ENCODE data around the gene DLEC1.
"Not testable (repeated sequence)": the region's sequence is repeated elsewhere in the genome, so short reads cannot be mapped to it uniquely, and the experiment has no call there.

DLEC1 gene

DNA sequence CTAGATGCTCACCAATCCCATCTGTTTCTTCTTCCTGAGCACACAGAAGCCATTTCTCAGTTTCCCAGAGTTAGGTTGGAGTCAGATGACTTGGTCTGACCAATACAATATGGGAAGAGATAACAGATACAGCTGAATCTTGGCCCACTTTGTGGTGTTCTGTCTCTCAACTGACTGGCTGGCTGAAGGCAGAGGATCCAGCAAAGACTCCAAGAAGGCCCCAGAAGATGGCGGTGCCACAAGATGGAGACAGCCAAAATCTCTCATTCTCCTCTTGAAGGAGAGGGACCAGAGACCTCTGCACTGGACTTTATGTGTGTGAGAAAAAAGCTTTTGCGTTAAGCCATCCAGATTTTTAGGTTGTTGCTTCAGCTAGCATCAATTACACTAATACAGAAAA, 118.1 kb downstream of the DLEC1 start:
- Mint-ChIP-seq H3K9me3 (no peaks in the 10 kb centered on the region), H3K27me3 (no peaks in the 10 kb centered on the region), H3K36me3 (no peaks in the 10 kb centered on the region), H3K4me3 (no peak overlapping the region), H3K27ac (no peak overlapping the region), H3K4me1 (peaks cover 23% of the 10 kb centered on the region)
- no peak for ATAC-seq

DNA sequence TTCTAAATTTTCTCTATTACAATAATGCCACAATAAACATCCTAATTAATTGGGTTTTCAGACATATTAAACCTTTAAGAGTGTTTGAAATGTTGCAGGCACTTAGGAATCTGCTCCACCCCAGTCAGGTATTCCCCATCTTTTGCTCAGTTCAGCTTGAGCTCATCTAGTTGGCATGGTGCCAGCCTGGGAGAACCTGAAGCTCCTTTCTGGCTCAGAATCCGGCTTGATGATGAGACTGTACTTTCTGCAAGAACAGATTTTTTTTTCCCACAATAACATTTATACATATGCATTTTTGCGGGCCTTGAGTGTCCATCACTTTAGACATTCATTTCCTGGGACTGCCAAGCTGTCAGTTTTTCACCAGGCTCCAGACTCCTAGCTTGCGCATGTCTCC, 118.6 kb downstream of the DLEC1 start:
- no peak for ATAC-seq
- Mint-ChIP-seq H3K4me1 (peaks cover 23% of the 10 kb centered on the region), H3K27me3 (no peaks in the 10 kb centered on the region), H3K36me3 (no peaks in the 10 kb centered on the region), H3K27ac (no peak overlapping the region), H3K4me3 (no peak overlapping the region), H3K9me3 (no peaks in the 10 kb centered on the region)

DNA sequence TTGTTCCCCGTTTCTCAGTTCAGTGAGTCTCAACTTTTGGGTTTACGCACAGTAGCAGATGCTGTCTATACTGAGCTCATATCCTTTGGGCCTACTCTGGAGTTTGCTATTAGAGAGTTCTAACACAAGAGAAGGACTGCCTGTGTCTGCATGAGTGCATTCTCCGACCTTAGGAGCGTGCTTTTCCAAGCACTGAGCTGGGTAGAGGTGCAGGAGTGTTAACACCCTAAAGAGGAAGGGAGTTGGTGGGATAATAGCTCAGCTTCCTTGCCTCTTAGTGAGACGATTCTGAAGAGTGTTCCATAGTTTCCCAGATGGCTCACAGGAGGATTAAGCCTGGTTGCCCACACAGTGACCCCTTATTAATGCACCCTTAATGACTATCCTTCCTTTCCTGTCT, 119.5 kb downstream of the DLEC1 start:
- H3K4me3 Mint-ChIP-seq, result no peak overlapping the region
- no peaks in the 10 kb centered on the region for H3K27me3 Mint-ChIP-seq
- no peaks in the 10 kb centered on the region for H3K36me3 Mint-ChIP-seq
- no peaks in the 10 kb centered on the region for H3K9me3 Mint-ChIP-seq
- no peak overlapping the region for H3K27ac Mint-ChIP-seq
- no peak for ATAC-seq
- H3K4me1 Mint-ChIP-seq, result peaks cover 23% of the 10 kb centered on the region

DNA sequence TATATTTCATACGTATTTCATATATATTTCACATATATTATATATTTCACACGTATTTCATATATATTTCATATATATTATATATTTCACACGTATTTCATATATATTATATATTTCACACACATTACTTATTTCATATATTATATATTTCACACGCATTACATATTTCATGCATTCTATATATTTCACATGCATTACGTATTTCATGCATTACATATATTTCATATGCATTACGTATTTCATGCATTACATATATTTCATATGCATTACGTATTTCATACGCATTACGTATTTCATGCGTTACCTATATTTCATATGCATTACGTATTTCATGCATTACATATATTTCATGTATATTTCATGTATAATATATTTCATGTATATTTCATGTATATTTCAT, 121.7 kb downstream of the DLEC1 start:
- ATAC-seq, H3K27ac Mint-ChIP-seq, H3K4me1 Mint-ChIP-seq, H3K9me3 Mint-ChIP-seq, H3K36me3 Mint-ChIP-seq, H3K27me3 Mint-ChIP-seq, H3K4me3 Mint-ChIP-seq: not testable (repeated sequence)

DNA sequence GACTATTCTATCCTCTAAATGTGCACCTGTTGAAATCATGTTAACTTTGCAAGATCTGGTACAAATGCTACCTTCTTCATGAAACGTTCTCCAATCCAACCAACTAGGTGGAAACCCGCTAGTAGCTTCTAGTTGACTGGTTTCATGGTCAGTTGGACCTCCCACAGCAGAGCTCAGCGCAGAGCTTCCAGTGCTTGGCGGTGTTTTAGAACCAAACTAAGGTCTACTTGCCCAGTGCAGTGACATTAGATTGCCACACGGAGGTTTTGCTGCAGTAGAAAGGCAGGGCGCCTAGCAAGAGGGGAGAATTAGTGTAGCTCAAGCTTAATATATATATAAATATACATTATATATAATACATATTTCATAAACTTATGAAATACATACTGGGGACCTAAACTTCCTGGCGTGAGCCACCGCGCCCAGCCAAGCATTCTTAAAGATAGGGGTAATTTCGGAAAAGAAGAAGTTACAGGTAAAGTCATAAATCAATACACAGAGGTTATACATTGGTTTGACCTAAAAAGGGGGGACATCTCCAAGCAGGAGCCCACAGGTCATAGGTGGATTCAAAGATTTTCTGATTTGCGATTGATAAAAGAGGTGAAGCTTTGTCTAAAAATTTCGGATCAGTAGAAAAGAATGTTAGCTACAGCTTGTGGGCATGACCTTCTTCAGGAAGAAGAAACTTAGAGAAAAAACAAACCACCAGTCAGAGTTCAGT, 124.3 kb downstream of the DLEC1 start:
- ATAC-seq, result no peak
- Mint-ChIP-seq H3K4me1 (peaks cover 33% of the 10 kb centered on the region), H3K36me3 (no peaks in the 10 kb centered on the region), H3K27ac (no peak overlapping the region), H3K4me3 (no peak overlapping the region), H3K9me3 (no peaks in the 10 kb centered on the region), H3K27me3 (no peaks in the 10 kb centered on the region)

DNA sequence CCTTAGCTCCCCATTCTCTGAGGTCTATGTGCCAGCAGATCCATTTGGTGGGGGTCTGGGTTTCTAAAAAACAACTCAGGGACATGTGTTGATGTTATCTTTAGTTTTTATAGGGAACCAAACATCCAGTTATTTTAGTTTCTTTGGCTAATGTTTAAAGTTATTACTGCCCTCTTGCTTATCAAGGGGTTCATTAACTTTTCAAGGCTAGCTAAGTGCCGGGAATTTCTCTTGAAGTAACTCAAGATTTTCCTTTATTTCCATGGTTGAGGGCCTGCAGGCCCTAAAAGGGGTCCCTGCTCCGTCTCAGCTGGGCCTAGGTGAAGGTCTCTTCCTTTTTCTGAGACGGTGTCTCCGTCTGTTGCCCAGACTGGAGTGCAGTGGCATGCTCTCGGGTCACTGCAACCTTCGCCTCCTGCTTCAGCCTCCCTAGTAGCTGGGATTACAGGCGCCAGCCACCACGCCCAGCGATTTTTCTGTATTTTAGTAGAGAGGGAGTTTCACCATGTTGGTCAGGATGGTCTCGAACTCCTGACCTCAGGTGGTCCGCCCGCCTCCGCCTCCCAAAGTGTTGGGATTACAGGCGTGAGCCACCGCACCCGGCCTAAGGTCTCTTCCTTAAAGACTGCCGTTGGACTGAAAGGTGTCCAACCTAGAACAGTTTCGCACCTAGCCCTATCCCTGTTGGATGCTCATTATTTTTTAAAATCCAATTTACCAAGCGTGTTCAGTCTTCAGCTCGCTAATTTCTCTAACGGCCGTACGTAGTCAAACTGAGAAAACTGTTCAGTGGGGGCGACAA, 125.0 kb downstream of the DLEC1 start:
- H3K9me3 Mint-ChIP-seq, result no peaks in the 10 kb centered on the region

DNA sequence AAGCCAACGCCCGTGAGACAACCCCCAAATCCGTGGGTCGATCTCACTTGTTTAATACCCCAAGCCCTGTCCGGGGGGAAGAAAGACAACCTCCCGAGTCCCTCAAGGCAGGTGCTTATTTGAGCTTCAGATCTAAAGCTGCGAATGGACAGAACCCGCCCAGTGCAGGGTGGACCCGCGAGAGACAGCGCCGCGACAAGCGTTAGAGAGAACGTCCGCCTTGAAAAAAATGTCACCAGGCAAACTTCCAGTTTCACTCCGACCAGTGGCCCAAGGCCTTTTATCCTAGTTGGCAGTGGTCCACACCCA, 125.6 kb downstream of the DLEC1 start:
- Mint-ChIP-seq H3K27ac (peak overlapping the region; percentile 99), H3K27me3 (no peaks in the 10 kb centered on the region), H3K36me3 (no peaks in the 10 kb centered on the region), H3K9me3 (no peaks in the 10 kb centered on the region), H3K4me1 (peaks cover 46% of the 10 kb centered on the region), H3K4me3 (peak overlapping the region; percentile 90)
- ATAC-seq, result peak; percentile 37

More for the DNA sequence above, 125.0 kb downstream of the DLEC1 start:
- no peaks in the 10 kb centered on the region for H3K36me3 Mint-ChIP-seq
- peaks cover 41% of the 10 kb centered on the region for H3K4me1 Mint-ChIP-seq
- H3K4me3 Mint-ChIP-seq, result peak overlapping the region; percentile 90
- no peak for ATAC-seq
- H3K27me3 Mint-ChIP-seq, result no peaks in the 10 kb centered on the region
- H3K27ac Mint-ChIP-seq, result peak overlapping the region; percentile 99

DNA sequence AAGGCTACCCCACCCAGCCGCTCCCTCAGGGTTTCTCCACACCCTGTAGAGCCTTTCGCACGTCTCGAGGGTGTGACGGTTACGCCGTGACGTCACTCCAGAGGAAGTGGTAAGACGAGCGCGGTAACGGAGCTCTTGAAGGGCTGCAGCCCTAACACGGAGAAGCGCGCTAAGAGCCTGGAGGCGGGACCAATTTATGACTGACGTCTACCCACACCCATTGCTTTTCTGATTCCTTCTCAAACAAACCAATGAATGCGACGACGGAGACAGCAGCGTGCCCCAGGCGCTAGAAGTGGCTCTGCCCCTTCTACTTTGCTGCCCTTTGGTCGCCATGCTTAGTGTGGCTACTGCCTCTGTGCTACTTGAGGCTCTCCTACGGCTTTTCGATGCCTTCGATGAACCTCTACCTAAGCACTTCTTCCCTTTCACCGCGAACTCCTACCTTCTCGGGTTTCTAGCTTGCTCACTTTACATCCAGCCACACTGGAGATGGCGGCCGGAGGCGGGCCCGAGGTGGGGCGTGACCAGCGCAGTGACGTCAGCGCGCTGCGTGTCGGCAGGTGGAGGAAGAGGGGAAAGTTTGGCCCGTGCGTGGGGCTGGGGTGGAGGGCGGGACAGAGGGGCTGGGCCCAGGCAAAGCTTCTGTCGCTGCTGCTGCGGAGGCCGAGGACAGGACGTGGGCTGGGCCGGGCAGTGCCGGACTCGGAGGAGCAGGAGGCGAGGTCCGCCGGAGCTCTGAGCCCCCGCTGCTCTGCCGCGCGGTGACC, 126.1 kb downstream of the DLEC1 start, which contains the start of gene OXSR1:
Gene OXSR1 (plus strand): TSS at position 586 of the 770 bp plus-strand sequence. CDS start 340 bp downstream, outside the sequence.
- H3K4me1 Mint-ChIP-seq, result peaks cover 48% of the 10 kb centered on the region
- peak within 1 kb of the TSS; percentile 99 for H3K27ac Mint-ChIP-seq
- H3K36me3 Mint-ChIP-seq, result no peaks in the 10 kb centered on the region

DNA sequence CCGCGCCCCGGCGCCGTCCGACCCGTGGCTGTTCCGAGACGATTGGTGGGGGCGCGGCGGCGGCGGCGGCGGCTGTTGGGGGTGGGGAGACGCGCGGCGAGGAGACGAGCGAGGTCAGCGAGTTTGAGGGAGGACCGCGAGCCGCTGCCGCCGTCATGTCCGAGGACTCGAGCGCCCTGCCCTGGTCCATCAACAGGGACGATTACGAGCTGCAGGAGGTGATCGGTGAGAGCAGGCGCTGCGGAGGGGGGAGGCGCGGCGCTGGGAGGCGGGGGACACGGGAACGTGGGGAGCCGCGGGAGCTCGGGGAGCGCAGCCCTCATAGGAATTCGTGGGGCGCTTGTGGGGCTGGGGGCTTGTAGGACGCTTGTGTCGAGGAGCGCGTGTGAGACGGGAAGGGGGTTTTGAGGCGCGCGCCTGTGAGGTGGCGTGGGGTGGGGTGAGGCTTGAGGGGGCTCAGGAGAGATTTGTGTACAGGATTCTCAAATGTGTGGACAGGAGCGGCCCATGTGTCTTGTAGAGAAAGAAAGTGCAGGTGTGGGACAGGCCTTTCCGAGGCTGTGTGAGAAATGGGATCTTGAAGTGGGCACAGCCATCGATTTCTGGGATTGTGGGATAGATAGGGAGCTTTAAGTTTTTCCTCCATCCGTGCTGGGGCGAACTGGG, 126.8 kb downstream of the DLEC1 start:
- no peaks in the 10 kb centered on the region for H3K27me3 Mint-ChIP-seq
- H3K9me3 Mint-ChIP-seq, result no peaks in the 10 kb centered on the region
- H3K36me3 Mint-ChIP-seq, result no peaks in the 10 kb centered on the region
- peak overlapping the region; percentile 99 for H3K27ac Mint-ChIP-seq
- H3K4me1 Mint-ChIP-seq, result peaks cover 55% of the 10 kb centered on the region
- ATAC-seq, result no peak
- H3K4me3 Mint-ChIP-seq, result peak overlapping the region; percentile 90

More for the DNA sequence above, 126.1 kb downstream of the DLEC1 start, which contains the start of gene OXSR1:
- Mint-ChIP-seq H3K4me3 (peak within 1 kb of the TSS; percentile 90), H3K27me3 (no peaks in the 10 kb centered on the region), H3K9me3 (no peaks in the 10 kb centered on the region)
- ATAC-seq, result peak; percentile 97

DNA sequence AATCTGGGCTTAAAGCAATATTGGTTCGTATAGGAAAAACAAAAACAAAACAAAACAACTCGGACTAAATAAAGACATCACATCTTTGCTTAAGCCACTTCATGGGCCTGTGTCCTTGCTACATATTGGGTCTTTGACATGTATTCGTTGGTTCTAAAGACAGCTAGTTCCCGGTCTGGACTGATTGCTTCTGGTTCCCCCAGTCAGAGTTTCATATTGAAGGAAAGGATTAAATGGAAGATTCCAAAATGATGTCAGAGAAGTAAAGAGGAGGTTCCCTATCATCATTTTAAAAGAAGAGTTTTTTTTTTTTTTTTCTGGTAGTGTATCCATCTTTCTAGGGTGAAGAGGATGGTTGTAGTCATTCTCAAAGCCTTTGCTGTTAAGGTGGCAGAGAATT, 128.6 kb downstream of the DLEC1 start:
- Mint-ChIP-seq H3K36me3 (no peaks in the 10 kb centered on the region), H3K27ac (no peak overlapping the region), H3K27me3 (no peaks in the 10 kb centered on the region), H3K4me3 (peak overlapping the region; percentile 20), H3K9me3 (no peaks in the 10 kb centered on the region), H3K4me1 (peaks cover 63% of the 10 kb centered on the region)
- ATAC-seq, result no peak

DNA sequence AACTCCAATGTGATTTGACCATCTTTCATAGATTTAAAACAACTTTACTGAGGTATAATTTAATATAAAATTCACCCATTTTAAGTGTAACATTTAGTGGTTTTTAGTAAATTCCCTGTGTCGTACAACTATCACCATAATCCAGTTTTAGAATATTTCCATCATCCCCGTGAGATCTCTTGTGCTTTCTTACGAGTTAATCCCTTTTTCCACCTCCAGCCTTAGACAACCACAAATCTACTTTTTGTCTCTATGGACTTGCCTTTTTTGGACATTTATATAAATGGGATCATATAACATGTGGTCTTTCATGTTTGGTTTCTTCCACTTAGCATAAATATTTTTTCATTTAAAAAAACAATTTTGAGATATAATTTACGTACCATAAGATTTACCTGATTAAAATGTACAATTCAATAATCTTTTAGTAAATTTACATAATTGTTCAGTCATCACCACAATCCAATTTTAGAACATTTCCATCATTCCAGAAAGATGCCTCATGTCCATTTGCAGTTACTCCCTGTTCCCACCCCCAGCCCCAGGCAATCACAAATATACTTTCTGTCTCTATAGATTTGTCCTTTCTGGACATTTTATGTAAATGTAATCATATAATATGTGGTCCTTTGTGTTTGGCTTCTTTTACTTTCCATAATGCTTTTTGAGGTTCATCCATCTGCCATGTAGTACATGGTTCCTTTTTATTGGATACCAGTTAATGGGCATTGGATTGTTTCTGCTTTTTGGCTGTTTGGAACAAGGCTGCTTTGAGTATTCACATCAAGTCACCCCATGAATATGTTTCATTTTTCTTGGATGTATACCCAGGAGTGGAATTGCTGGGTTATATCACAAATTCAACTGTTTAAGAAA, 129.4 kb downstream of the DLEC1 start:
- no peak overlapping the region for H3K4me3 Mint-ChIP-seq
- no peaks in the 10 kb centered on the region for H3K36me3 Mint-ChIP-seq
- no peaks in the 10 kb centered on the region for H3K9me3 Mint-ChIP-seq
- H3K4me1 Mint-ChIP-seq, result peaks cover 64% of the 10 kb centered on the region
- H3K27me3 Mint-ChIP-seq, result no peaks in the 10 kb centered on the region
- peak overlapping the region; percentile 20 for H3K27ac Mint-ChIP-seq
- ATAC-seq, result no peak

DNA sequence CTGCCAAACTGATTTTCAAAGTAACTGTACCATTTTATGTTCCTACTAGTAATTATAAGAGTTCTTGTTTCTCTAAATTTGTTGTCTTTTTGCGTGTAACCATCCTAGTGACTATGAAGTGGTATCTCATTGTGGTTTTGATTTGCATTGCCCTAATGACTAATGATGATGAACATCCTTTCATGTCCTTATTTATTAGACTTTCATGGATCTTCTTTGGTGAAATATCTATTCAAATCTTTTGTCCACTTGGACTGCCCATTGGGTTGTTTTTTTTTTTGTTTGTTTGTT, 130.0 kb downstream of the DLEC1 start:
- peaks cover 69% of the 10 kb centered on the region for H3K4me1 Mint-ChIP-seq
- no peaks in the 10 kb centered on the region for H3K9me3 Mint-ChIP-seq
- no peaks in the 10 kb centered on the region for H3K27me3 Mint-ChIP-seq
- H3K27ac Mint-ChIP-seq, result peak overlapping the region; percentile 20
- no peaks in the 10 kb centered on the region for H3K36me3 Mint-ChIP-seq
- H3K4me3 Mint-ChIP-seq, result no peak overlapping the region
- no peak for ATAC-seq

DNA sequence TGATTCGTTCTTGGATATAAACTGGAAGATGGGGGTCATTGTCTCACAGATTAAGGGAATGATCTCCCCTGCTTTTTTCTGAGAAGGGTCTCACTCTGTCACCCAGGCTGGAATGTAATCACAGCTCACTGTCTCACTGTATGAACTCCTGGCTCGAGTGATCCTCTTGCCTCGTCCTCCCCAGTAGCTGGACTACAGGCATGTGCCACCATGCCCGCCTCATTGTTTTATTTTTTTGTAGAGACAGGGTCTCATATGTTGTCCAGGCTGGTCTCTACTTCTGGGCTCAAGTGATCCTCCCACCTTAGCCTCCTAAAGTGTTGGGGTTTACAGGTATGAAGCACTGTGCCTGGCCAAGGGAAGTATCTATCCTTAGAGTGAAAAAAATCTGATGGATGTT, 131.7 kb downstream of the DLEC1 start:
- no peaks in the 10 kb centered on the region for H3K36me3 Mint-ChIP-seq
- no peaks in the 10 kb centered on the region for H3K9me3 Mint-ChIP-seq
- H3K27me3 Mint-ChIP-seq, result no peaks in the 10 kb centered on the region
- peaks cover 76% of the 10 kb centered on the region for H3K4me1 Mint-ChIP-seq
- no peak for ATAC-seq
- H3K4me3 Mint-ChIP-seq, result no peak overlapping the region
- no peak overlapping the region for H3K27ac Mint-ChIP-seq

DNA sequence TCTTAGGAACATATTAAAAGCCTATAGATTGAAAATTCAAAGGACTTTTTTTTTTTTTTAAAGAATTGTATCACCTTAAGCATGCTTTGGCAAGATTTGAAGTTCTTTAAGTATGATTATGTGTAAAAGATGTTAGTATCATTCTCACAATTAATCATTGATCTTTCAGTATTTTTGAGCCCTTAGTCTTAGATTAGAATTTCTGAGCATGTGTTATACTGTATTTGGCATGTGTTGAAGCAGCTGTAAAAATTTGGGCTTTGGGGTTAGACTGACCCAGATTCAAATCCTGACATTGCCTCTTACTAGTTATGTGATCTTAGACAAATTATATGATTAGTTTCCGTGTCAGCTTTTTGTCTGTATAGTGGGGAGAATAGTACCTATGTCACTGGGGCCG, 132.6 kb downstream of the DLEC1 start:
- H3K4me3 Mint-ChIP-seq, result no peak overlapping the region
- ATAC-seq, result no peak
- no peaks in the 10 kb centered on the region for H3K9me3 Mint-ChIP-seq
- peaks cover 70% of the 10 kb centered on the region for H3K4me1 Mint-ChIP-seq
- H3K27ac Mint-ChIP-seq, result no peak overlapping the region
- H3K27me3 Mint-ChIP-seq, result no peaks in the 10 kb centered on the region
- no peaks in the 10 kb centered on the region for H3K36me3 Mint-ChIP-seq

All from stimulated activated memory B cell treated with anti-CD40 and anti-IgM and Interleukin-4, amounts not matched to agents 10 μg/mL and 1 μg/mL and 100 μg/mL, for 72 hours (primary cell).